Activated CD8-positive, alpha-beta T cell treated with anti-CD3 and anti-CD28 coated beads for 36 hours (primary cell): ENCODE data around the gene CYFIP2. TPM values are rescaled to one million over a fixed set of nuclear protein-coding genes. Genes with fewer than 3 reads are reported as not detected.
A peak's percentile ranks its signal among the peaks of the same experiment; 100 is the strongest.

Experiments used
- ATAC-seq: fragments of 200-7000 bp; cut with Tn5 transposase; one replicate; pipeline ENCODE4 v1.10.0; 2021; ENCODE audit warnings: mild to moderate bottlenecking, moderate library complexity
- CTCF ChIA-PET: fragments of 350-600 bp; sonication (Branson Sonifier 250); formaldehyde crosslinking; loops from one replicate; lab custom pipeline; 2021; ENCODE audit warnings: antibody characterized with exemption; lab: Charles Lee
- POLR2A ChIA-PET: fragments of 350-600 bp; sonication (Branson Sonifier 250); formaldehyde crosslinking; loops from one replicate; lab custom pipeline; 2021; ENCODE audit warnings: antibody characterized with exemption; lab: Charles Lee
- DNase-seq: peaks from one replicate; pipeline ENCODE4 v3.0.0-alpha.2; 2020
- H3K27ac Mint-ChIP-seq: one replicate; pipeline ENCODE4 v1.8.0; 2021; ENCODE audit warnings: mild to moderate bottlenecking, mixed read lengths
- H3K27me3 Mint-ChIP-seq: one replicate; pipeline ENCODE4 v1.8.0; 2021; ENCODE audit warnings: mixed read lengths
- H3K36me3 Mint-ChIP-seq: one replicate; pipeline ENCODE4 v1.8.0; 2021; ENCODE audit warnings: low read depth, mixed read lengths
- H3K4me1 Mint-ChIP-seq: one replicate; pipeline ENCODE4 v1.8.0; 2021; ENCODE audit warnings: low read depth, mixed read lengths
- H3K4me3 Mint-ChIP-seq: one replicate; pipeline ENCODE4 v1.8.0; 2021; ENCODE audit warnings: mild to moderate bottlenecking, moderate library complexity, mixed read lengths
- H3K9me3 Mint-ChIP-seq: one replicate; pipeline ENCODE4 v1.8.0; 2021; ENCODE audit warnings: mixed read lengths
- intact Hi-C: fragments of 100-400 bp; cut with micrococcal nuclease; formaldehyde crosslinking; loops from one replicate; pipeline ENCODE4 v1.10.0; 2022
- total RNA-seq, 2 experiments: library from RNA; stranded (reverse); gene quantifications; one replicate each; pipeline ENCODE4 v1.2.3, GENCODE V29; 2021
- TF ChIP-seq, protein P1 (sequence below): fragments of 200-600 bp; IDR thresholded peaks from one replicate; pipeline ENCODE4 v1.8.0; 2022; ENCODE audit warnings: antibody characterized with exemption, mild to moderate bottlenecking

Gene CYFIP2
- total RNA-seq, 2 experiments from 2014 or later, result 350 to 351 TPM

DNA sequence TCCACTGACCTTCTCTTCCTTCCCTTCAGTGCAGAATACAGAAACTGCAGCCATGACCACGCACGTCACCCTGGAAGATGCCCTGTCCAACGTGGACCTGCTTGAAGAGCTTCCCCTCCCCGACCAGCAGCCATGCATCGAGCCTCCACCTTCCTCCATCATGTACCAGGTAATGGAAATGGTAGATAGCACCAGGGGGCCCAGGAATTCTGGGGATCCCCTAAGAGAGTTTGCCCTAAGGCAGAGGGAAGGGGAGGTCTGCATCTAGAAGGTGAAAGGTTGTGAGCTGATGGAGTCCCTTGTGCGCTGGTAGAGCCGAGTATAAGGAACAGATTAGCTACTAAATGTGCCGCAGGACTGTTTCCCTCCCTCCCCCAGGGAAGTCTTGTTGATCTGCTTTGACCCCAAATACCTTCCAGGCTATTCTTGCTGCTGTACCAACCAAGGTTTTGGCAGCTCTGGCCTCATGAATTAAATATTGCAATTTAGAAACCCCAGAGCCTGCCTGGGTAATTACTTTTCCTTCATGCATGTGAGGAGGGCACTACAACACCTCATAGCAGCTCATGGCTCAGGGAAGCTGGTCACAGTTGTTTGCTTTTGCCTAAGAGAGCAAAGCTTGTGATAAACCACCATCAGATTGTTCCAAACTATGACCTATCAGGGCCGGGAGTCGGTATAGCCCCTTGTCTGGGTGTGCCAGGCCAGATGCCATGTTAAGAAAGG lies 19.6 kb downstream of the CYFIP2 start:
- ChIA-PET CTCF (interaction anchor here (1.1 to 2.5 kb wide), 5 partner anchors 12 to 54 kb away, joined by 3 to 7 read pairs (median 4); no protein-coding TSS in a partner anchor), POLR2A (interaction anchor here (0.6 to 1.3 kb wide), 5 partner anchors 19 to 32 kb away, joined by 3 to 4 read pairs (median 3); no protein-coding TSS in a partner anchor)
- DNase-seq (no peak), ATAC-seq (no peak)
- intact Hi-C loops, result no loop called here
- no peaks in the 10 kb centered on the region for H3K27me3 Mint-ChIP-seq
- H3K4me3 Mint-ChIP-seq, result no peak overlapping the region
- TF ChIP-seq, protein P1, sequence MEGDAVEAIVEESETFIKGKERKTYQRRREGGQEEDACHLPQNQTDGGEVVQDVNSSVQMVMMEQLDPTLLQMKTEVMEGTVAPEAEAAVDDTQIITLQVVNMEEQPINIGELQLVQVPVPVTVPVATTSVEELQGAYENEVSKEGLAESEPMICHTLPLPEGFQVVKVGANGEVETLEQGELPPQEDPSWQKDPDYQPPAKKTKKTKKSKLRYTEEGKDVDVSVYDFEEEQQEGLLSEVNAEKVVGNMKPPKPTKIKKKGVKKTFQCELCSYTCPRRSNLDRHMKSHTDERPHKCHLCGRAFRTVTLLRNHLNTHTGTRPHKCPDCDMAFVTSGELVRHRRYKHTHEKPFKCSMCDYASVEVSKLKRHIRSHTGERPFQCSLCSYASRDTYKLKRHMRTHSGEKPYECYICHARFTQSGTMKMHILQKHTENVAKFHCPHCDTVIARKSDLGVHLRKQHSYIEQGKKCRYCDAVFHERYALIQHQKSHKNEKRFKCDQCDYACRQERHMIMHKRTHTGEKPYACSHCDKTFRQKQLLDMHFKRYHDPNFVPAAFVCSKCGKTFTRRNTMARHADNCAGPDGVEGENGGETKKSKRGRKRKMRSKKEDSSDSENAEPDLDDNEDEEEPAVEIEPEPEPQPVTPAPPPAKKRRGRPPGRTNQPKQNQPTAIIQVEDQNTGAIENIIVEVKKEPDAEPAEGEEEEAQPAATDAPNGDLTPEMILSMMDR, result no peak
- H3K27ac Mint-ChIP-seq, result no peak overlapping the region
- peaks cover 88% of the 10 kb centered on the region for H3K4me1 Mint-ChIP-seq
- H3K36me3 Mint-ChIP-seq, result peaks cover 73% of the 10 kb centered on the region
- peaks cover 6% of the 10 kb centered on the region for H3K9me3 Mint-ChIP-seq

DNA sequence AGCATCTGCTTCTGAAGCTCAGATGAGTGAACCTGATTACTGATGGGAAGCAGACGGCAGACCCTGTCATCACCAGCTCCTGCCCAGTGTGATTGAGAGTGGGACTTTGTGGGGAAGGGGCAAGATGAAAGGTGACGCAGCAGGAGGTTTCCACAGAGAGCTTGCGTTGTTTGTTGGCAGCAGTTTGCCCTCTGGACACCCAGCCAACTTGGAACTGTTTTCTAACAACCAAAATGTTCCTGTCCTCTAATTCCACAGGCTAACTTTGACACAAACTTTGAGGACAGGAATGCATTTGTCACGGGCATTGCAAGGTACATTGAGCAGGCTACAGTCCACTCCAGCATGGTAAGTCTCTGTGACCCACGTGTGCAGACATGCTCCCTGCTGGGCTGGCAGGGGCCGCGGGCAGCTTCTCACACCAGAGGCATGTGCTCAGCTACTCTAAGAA lies 20.9 kb downstream of the CYFIP2 start:
- no peak for ATAC-seq
- peaks cover 5% of the 10 kb centered on the region for H3K9me3 Mint-ChIP-seq
- H3K27me3 Mint-ChIP-seq, result no peaks in the 10 kb centered on the region
- H3K27ac Mint-ChIP-seq, result peak overlapping the region; percentile 43
- intact Hi-C loops, result no loop called here
- DNase-seq, result no peak
- H3K4me1 Mint-ChIP-seq, result peaks cover 88% of the 10 kb centered on the region
- no peak overlapping the region for H3K4me3 Mint-ChIP-seq
- TF ChIP-seq, protein P1, result no peak
- CTCF ChIA-PET, result interaction anchor here (0.8 to 2.9 kb wide), 8 partner anchors 12 to 55 kb away, joined by 3 to 13 read pairs (median 5); no protein-coding TSS in a partner anchor
- H3K36me3 Mint-ChIP-seq, result peaks cover 74% of the 10 kb centered on the region
- POLR2A ChIA-PET, result interaction anchor here (0.9 to 1.5 kb wide), 4 partner anchors 11 to 105 kb away, joined by 3 to 4 read pairs (median 4); no protein-coding TSS in a partner anchor

DNA sequence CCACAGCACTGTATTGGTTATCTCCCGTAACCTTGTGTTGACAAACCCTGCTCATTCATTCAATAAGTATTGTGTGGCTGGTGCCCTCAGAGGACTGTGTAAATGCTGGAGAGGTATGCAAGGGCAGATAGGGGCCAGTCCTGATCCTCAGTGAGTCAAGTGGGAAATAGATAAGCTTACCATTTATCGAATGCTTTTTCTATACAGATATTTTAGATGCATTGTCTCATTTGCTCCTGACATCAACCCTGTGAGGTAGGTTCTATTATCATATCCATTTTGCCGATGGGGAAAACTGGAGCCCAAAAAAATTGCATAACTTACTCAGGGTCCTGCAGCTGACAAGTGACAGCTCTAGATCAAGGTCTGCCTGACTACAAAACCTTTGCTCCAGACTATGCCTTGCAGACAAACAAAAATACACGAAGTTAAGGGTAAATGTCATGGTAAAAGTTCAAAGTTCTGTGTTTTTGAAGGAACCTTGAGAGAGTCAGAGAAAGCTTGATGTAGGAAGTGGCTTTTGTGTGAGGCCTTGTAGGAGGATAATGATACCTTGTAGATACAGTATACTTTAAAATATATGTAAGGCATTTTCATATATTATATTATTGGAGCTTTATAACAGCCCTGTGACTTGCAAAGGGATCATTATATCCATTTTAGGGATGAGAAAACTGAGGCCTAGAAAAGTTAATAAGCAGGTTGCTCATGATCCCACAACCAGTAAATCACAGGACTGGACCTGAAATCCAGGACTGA lies 22.7 kb downstream of the CYFIP2 start:
- Mint-ChIP-seq H3K4me3 (no peak overlapping the region), H3K9me3 (no peaks in the 10 kb centered on the region), H3K36me3 (peaks cover 81% of the 10 kb centered on the region), H3K27me3 (no peaks in the 10 kb centered on the region), H3K4me1 (peaks cover 83% of the 10 kb centered on the region), H3K27ac (peak overlapping the region; percentile 69)
- no peak for ATAC-seq
- POLR2A ChIA-PET, result interaction anchor here (0.8 to 2.4 kb wide), 4 partner anchors 8 to 31 kb away, joined by 3 to 9 read pairs (median 4); no protein-coding TSS in a partner anchor
- intact Hi-C loops, result no loop called here
- TF ChIP-seq, protein P1, result no peak
- no peak for DNase-seq
- CTCF ChIA-PET, result interaction anchor here (0.7 to 2.9 kb wide), 5 partner anchors 11 to 133 kb away, joined by 3 to 13 read pairs (median 4); no protein-coding TSS in a partner anchor

- Mint-ChIP-seq H3K4me3 (no peak overlapping the region), H3K4me1 (peaks cover 82% of the 10 kb centered on the region), H3K27me3 (no peaks in the 10 kb centered on the region), H3K36me3 (peaks cover 86% of the 10 kb centered on the region), H3K27ac (peak overlapping the region; percentile 64), H3K9me3 (no peaks in the 10 kb centered on the region)
- intact Hi-C loops, result no loop called here
- TF ChIP-seq, protein P1, result no peak
- DNase-seq, result no peak
- no peak for ATAC-seq
- ChIA-PET POLR2A (interaction anchor here (0.6 to 2.4 kb wide), 4 partner anchors 9 to 32 kb away, joined by 3 to 9 read pairs (median 4); no protein-coding TSS in a partner anchor), CTCF (interaction anchor here (0.9 to 2.9 kb wide), 2 partner anchors 35 to 134 kb away, joined by 3 to 13 read pairs; no protein-coding TSS in a partner anchor)
These were observed 23.4 kb downstream of the CYFIP2 start for GRCh38 chr5:157289164-157289819.
